K562 (cell line): ENCODE measurements around the gene PALMD. TPM values are rescaled to one million over a fixed set of nuclear protein-coding genes. Genes with fewer than 3 reads are reported as not detected.

ENCODE experiments used
- CBX8 ChIP-seq: fragments of 200-600 bp; sonication (generic); IDR thresholded peaks from 2 replicates; pipeline ENCODE4 v1.6.1; 2012; ENCODE audit warnings: borderline replicate concordance, mixed run types, low read depth, mild to moderate bottlenecking, moderate library complexity, mixed read lengths, low read length, control low read depth, inconsistent platforms; ENCODE audit not compliant: poor library complexity, severe bottlenecking; ENCODE audit errors: extremely low read depth
- USF2 ChIP-seq: sonication (generic); formaldehyde crosslinking; IDR thresholded peaks from 2 replicates; pipeline ENCODE4 v1.5.0; 2020; ENCODE audit warnings: missing genetic modification reagents
- ZBTB40 ChIP-seq, 2 experiments: fragments of 450-650 bp in 1 of 2; sonication (generic) in 1 of 2; formaldehyde crosslinking in 1 of 2; IDR thresholded peaks; 2 replicates each; pipeline versions ENCODE4 v1.7.1 to v1.9.0; 2016 to 2022; ENCODE audit warnings: inconsistent platforms in 1 of 2, mild to moderate bottlenecking in 1 of 2, missing genetic modification reagents in 1 of 2
- ZNF347 ChIP-seq: fragments of 450-650 bp; formaldehyde crosslinking; IDR thresholded peaks from 2 replicates; pipeline ENCODE4 v1.4.0; 2020; ENCODE audit warnings: low read depth, mild to moderate bottlenecking, moderate library complexity
- ZNF644 ChIP-seq: fragments of 200-800 bp; sonication (Bioruptor generic); IDR thresholded peaks from 2 replicates; pipeline ENCODE4 v1.6.1; 2016; ENCODE audit warnings: low read depth, missing genetic modification characterization, missing compliant biosample characterization
- ZNF79 ChIP-seq: fragments of 250-450 bp; sonication (Bioruptor Pico); IDR thresholded peaks from 2 replicates; pipeline ENCODE4 v1.4.0; 2020; ENCODE audit warnings: low read depth, mild to moderate bottlenecking, moderate library complexity
- polyA plus RNA-seq, 8 experiments: library from polyadenylated mRNA; depleted of rRNA in 4 of 8; stranded (reverse) in 5 of 8; unstranded in 3 of 8; fragments of >200 nt; fragmentation: Nextera tagmentation in 2 of 8; fragmentation: Illumina TruSeq in 1 of 8; extraction: Ambion mirVana in 2 of 8; extraction: Trizol in 1 of 8; gene quantifications; 2 replicates each; pipeline versions ENCODE4 v1.2.1 to v1.2.3, GENCODE V29; 2011 to 2014; ENCODE audit warnings: inconsistent platforms in 1 of 8, missing spikeins in 1 of 8
- total RNA-seq, 7 experiments: library from RNA; depleted of rRNA in 6 of 7; stranded (reverse); fragments of >200 nt in 6 of 7; fragmentation: Illumina TruSeq in 2 of 7; extraction: Trizol in 2 of 7; gene quantifications; 2 replicates each; pipeline versions ENCODE4 v1.2.1 to v1.2.3, GENCODE V29; 2011 to 2021; ENCODE audit warnings: low replicate concordance in 1 of 7

PALMD gene
- total and polyA plus RNA-seq, 9 of the 15 experiments (the other 6 are each of a cell fraction or from before 2014, with no cell fraction given) = 2.7 to 13.5 (median 5.4) TPM

DNA sequence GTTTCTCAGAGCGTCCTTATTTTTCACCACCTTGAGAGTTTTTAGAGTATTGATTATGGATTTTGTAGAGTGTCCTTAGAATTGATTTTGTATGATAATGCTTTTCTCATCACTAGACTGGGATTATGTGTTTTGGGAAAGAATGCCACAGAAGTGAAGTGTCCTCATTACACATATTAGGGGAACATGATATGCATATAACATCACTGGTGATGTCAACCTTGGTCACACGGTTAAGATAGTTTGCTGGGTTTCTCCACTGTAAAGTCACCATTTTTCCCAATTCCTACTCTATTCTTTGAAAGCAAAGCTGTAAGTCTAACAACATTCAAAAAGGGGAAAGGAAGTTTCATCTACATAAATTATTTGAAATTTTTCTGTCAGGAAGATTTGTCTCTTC, 39.6 kb upstream of the PALMD start (continued):
- TF ChIP-seq ZBTB40 (IDR thresholded peaks at IDR 0.05) (no peak), ZBTB40 (CRISPR knock-in tag; IDR thresholded peaks at IDR 0.05) (no peak), ZNF644 (tag) (no peak), ZNF79 (CRISPR knock-in tag) (no peak), USF2 (CRISPR knock-in tag) (no peak), CBX8 (no peak), ZNF347 (no peak)
